CD14-positive monocyte (primary cell): ENCODE data around the gene SNAPC2. TPM values are rescaled to one million over a fixed set of nuclear protein-coding genes. Genes with fewer than 3 reads are reported as not detected.

Experiments used
- DNase-seq, 3 donors: peaks; one replicate each; pipeline ENCODE4 v3.0.0-alpha.2; 2011 to 2022
- H2AFZ ChIP-seq: 2 replicates; pipeline ENCODE4 v1.6.0; 2012; ENCODE audit warnings: mild to moderate bottlenecking, low read depth, low read length, inconsistent platforms; ENCODE audit not compliant: insufficient read depth, poor library complexity, severe bottlenecking
- H3K27ac ChIP-seq, 2 donors: 1 replicate in 1 of 2; 2 replicates in 1 of 2; pipeline ENCODE4 v1.5.1; 2012 to 2013; ENCODE audit warnings: low read length in 2 of 2, control low read depth in 1 of 2, inconsistent platforms in 1 of 2, low read depth in 1 of 2, mild to moderate bottlenecking in 1 of 2
- H3K27me3 ChIP-seq, 2 donors: one replicate each; pipeline versions ENCODE4 v1.6.0 to v1.6.1; 2011 to 2013; ENCODE audit warnings: low read length in 2 of 2; ENCODE audit not compliant: control insufficient read depth in 2 of 2, insufficient read depth in 2 of 2
- H3K36me3 ChIP-seq, 2 donors: replicated peaks in 1 of 2; 1 replicate in 1 of 2; 2 replicates in 1 of 2; pipeline versions ENCODE4 v1.5.1 to v1.6.1; 2012 to 2013; ENCODE audit warnings: low read length in 2 of 2, control low read depth in 1 of 2, inconsistent platforms in 1 of 2, mild to moderate bottlenecking in 1 of 2; ENCODE audit not compliant: insufficient read depth in 2 of 2, control insufficient read depth in 1 of 2
- H3K4me1 ChIP-seq, 2 donors: 1 replicate in 1 of 2; 2 replicates in 1 of 2; pipeline versions ENCODE4 v1.5.1 to v1.6.1; 2012 to 2013; ENCODE audit warnings: low read length in 2 of 2, control low read depth in 1 of 2, inconsistent platforms in 1 of 2, mild to moderate bottlenecking in 1 of 2, moderate library complexity in 1 of 2; ENCODE audit not compliant: insufficient read depth in 2 of 2, control insufficient read depth in 1 of 2
- H3K4me2 ChIP-seq: replicated peaks from 2 replicates; pipeline ENCODE3; 2012; ENCODE audit warnings: low read length, moderate library complexity, mild to moderate bottlenecking; ENCODE audit not compliant: poor library complexity, severe bottlenecking; ENCODE audit errors: extremely low read depth
- H3K4me3 ChIP-seq, 3 experiments: fragments of 200-600 bp in 1 of 3; sonication (generic) in 1 of 3; replicated peaks in 1 of 3; 1 replicate in 2 of 3; 2 replicates in 1 of 3; pipeline ENCODE4 v1.5.1; 2011 to 2013; ENCODE audit warnings: low read length in 3 of 3, mild to moderate bottlenecking in 3 of 3, control low read depth in 2 of 3, low read depth in 2 of 3, inconsistent platforms in 1 of 3, moderate library complexity in 1 of 3
- H3K79me2 ChIP-seq: 2 replicates; pipeline ENCODE4 v1.6.0; 2012; ENCODE audit warnings: mild to moderate bottlenecking, control low read depth, inconsistent platforms, low read length, moderate library complexity; ENCODE audit not compliant: insufficient read depth
- H3K9ac ChIP-seq: 2 replicates; pipeline ENCODE4 v1.6.0; 2017; ENCODE audit warnings: low read length, mild to moderate bottlenecking; ENCODE audit not compliant: insufficient read depth, poor library complexity, severe bottlenecking
- H3K9me3 ChIP-seq, 2 donors: replicated peaks in 1 of 2; 1 replicate in 1 of 2; 2 replicates in 1 of 2; pipeline versions ENCODE4 v1.5.1 to v1.6.1; 2012 to 2013; ENCODE audit warnings: low read length in 2 of 2, control low read depth in 1 of 2; ENCODE audit not compliant: control insufficient read depth in 1 of 2, insufficient read depth in 1 of 2
- H4K20me1 ChIP-seq: 2 replicates; pipeline ENCODE4 v1.6.0; 2012; ENCODE audit warnings: mild to moderate bottlenecking, low read length, control low read depth, moderate library complexity; ENCODE audit not compliant: insufficient read depth
- H3K27ac Mint-ChIP-seq, 7 donors: one replicate each; pipeline ENCODE4 v1.8.0; 2020; ENCODE audit warnings: mild to moderate bottlenecking in 7 of 7, mixed read lengths in 7 of 7, moderate library complexity in 6 of 7, inconsistent platforms in 2 of 7
- H3K27me3 Mint-ChIP-seq, 3 donors: one replicate each; pipeline ENCODE4 v1.8.0; 2021 to 2022; ENCODE audit warnings: low read depth in 3 of 3, mild to moderate bottlenecking in 3 of 3, mixed read lengths in 3 of 3, moderate library complexity in 3 of 3, inconsistent platforms in 1 of 3
- H3K36me3 Mint-ChIP-seq, 2 donors: one replicate each; pipeline ENCODE4 v1.8.0; 2020; ENCODE audit warnings: mixed read lengths in 2 of 2, inconsistent platforms in 1 of 2, mild to moderate bottlenecking in 1 of 2
- H3K4me1 Mint-ChIP-seq: one replicate; pipeline ENCODE4 v1.8.0; 2020; ENCODE audit warnings: mild to moderate bottlenecking, mixed read lengths
- H3K4me3 Mint-ChIP-seq, 2 donors: one replicate each; pipeline ENCODE4 v1.8.0; 2020; ENCODE audit warnings: mild to moderate bottlenecking in 2 of 2, mixed read lengths in 2 of 2, moderate library complexity in 1 of 2
- H3K9me3 Mint-ChIP-seq, 7 donors: one replicate each; pipeline ENCODE4 v1.8.0; 2020 to 2022; ENCODE audit warnings: mixed read lengths in 7 of 7, mild to moderate bottlenecking in 6 of 7, moderate library complexity in 6 of 7, inconsistent platforms in 2 of 7
- WGBS: methylation state at CpG from one replicate; pipeline ENCODE4 v1.1.5; 2013; ENCODE audit warnings: missing lambda C conversion rate; ENCODE audit not compliant: insufficient coverage; 5-methylcytosine and 5-hydroxymethylcytosine counted together
- intact Hi-C, 2 donors: fragments of 100-400 bp; cut with micrococcal nuclease; formaldehyde crosslinking; loops; one replicate each; pipeline versions ENCODE4 v1.15.0 to v1.15.1; 2023
- polyA plus RNA-seq, 3 donors: library from polyadenylated mRNA; depleted of rRNA in 1 of 3; unstranded in 2 of 3; stranded (reverse) in 1 of 3; fragments of 300-500 nt in 2 of 3; fragments of >200 nt in 1 of 3; fragmentation: Illumina TruSeq in 2 of 3; gene quantifications; 1 replicate in 2 of 3; 2 replicates in 1 of 3; pipeline ENCODE4 v1.2.3, GENCODE V29; 2012 to 2021
- TF ChIP-seq, protein P1 (sequence below): fragments of 200-600 bp; IDR thresholded peaks from one replicate; pipeline ENCODE4 v1.8.0; 2022; ENCODE audit warnings: antibody characterized with exemption, mild to moderate bottlenecking

SNAPC2 gene
- polyA plus RNA-seq, 3 donors: 15.7 to 27.5 (median 18.3) TPM

DNA sequence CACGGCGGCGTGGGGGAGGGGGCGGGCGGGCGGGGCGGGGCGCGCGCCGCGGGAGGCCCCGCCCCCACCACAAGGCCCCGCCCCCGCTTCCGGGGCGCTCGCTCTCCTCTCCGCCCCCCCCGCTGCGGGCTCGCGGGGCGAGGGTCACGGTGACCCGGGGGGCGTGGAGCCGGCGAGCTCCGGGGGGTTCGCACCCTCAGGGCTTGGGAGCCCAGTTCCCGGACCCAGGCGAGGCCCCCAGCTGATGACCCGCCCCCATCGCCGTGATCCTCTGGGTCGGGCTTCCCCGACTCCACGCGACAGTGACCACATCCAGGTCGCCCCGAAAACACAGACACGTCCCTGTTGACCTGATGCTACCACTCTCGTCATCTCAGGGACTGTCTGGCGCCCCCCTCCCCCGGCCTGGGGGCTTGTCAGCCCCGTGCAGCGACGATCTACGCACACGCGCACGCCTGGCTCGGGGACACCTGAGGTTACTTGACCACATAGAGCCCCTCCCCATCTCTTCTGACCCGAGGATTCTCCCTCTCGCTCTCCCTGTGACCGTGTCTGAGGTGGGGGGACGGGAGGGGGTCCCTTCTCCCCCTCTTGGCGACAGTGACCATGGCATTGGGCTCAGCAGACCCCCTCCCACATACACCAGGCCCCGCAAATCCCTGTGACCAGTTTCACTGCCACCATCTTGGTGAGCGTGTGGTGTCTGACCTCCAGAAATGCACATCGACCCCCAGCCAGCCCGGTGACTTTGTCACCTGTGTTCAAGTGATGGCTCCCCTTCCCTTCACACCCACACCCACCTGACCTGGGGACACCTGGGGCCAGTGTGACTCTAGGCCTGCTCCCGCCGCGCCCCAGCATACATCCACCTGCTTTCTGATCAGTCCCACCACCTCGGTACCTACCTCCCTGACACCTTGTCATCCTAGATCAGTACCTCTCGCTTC is 15.8 kb upstream of the SNAPC2 start:
- Histone ChIP-seq H3K27me3 (no peaks in the 10 kb centered on the region), H3K9ac (peak overlapping the region; percentile 74), H4K20me1 (peaks cover 52% of the 10 kb centered on the region), H3K9me3 (no peaks in the 10 kb centered on the region), H3K4me3 (peak overlapping the region; percentile 61 to 88 (median 85)), H3K36me3 (peaks cover 12 to 19% of the 10 kb centered on the region in 2 donors), H3K79me2 (peaks cover 39% of the 10 kb centered on the region), H3K4me2 (peak overlapping the region; percentile 90), H2AFZ (peak overlapping the region; percentile 71), H3K27ac (peak overlapping the region; percentile 61 to 78), H3K4me1 (peaks cover 19 to 26% of the 10 kb centered on the region in 2 donors)
- Mint-ChIP-seq H3K36me3 (peaks cover 14 to 31% of the 10 kb centered on the region in 2 donors), H3K4me3 (peak overlapping the region; percentile 81 to 87), H3K27me3 (peaks cover 0 to 3% (median 3%) of the 10 kb centered on the region in 3 donors), H3K27ac (peak overlapping the region; percentile 81 to 94 (median 86)), H3K9me3 (peaks cover 0 to 3% (median 0%) of the 10 kb centered on the region in 7 donors), H3K4me1 (peaks cover 24% of the 10 kb centered on the region)
- intact Hi-C loops: loop anchor here in 1 of 2 donors (2.0 to 10.0 kb wide), 2 partner anchors 14 to 270 kb away; partner anchors contain the start of genes PCP2 and STXBP2
- TF ChIP-seq, protein P1, sequence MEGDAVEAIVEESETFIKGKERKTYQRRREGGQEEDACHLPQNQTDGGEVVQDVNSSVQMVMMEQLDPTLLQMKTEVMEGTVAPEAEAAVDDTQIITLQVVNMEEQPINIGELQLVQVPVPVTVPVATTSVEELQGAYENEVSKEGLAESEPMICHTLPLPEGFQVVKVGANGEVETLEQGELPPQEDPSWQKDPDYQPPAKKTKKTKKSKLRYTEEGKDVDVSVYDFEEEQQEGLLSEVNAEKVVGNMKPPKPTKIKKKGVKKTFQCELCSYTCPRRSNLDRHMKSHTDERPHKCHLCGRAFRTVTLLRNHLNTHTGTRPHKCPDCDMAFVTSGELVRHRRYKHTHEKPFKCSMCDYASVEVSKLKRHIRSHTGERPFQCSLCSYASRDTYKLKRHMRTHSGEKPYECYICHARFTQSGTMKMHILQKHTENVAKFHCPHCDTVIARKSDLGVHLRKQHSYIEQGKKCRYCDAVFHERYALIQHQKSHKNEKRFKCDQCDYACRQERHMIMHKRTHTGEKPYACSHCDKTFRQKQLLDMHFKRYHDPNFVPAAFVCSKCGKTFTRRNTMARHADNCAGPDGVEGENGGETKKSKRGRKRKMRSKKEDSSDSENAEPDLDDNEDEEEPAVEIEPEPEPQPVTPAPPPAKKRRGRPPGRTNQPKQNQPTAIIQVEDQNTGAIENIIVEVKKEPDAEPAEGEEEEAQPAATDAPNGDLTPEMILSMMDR: no peak
- peak; percentile 16 to 80 (median 64) for DNase-seq
- 21% methylated on average over 39 of the region's 68 CpGs for WGBS

DNA sequence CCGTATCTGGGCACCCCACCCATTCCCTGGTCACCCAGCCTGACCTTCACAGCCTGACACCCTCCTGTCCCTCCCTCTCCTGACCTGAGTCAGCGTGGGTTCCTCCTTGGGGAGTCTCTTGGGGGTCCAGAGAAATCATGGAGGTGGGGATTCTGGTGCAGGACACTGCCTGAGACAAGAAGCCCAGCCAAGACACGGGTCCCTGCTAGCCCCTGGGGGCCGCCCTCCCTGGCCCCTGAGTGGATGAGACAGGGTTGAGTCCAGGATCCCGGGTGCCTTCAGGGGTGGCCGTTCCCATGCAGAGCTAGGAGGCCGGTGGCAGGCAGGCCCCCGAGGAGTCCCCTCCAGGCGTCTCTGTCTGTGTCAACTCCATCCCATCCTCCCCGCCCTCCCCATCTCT is 14.9 kb upstream of the SNAPC2 start:
- peaks cover 19 to 26% of the 10 kb centered on the region in 2 donors for H3K4me1 ChIP-seq
- DNase-seq: no peak
- H3K4me1 Mint-ChIP-seq: peaks cover 24% of the 10 kb centered on the region
- no peak overlapping the region for H3K9ac ChIP-seq
- peak overlapping the region in 1 of 3 experiments; percentile 88 for H3K4me3 ChIP-seq
- H3K9me3 ChIP-seq: no peaks in the 10 kb centered on the region
- peaks cover 61% of the 10 kb centered on the region for H4K20me1 ChIP-seq
- intact Hi-C loops: loop anchor here in 1 of 2 donors (2.0 to 10.0 kb wide), 2 partner anchors 14 to 270 kb away; partner anchors contain the start of genes PCP2 and STXBP2
- H3K4me3 Mint-ChIP-seq: peak overlapping the region; percentile 81 to 87
- peaks cover 19 to 28% of the 10 kb centered on the region in 2 donors for H3K36me3 ChIP-seq
- peaks cover 15 to 37% of the 10 kb centered on the region in 2 donors for H3K36me3 Mint-ChIP-seq
- peaks cover 39% of the 10 kb centered on the region for H3K79me2 ChIP-seq
- peak overlapping the region in 1 of 2 donors; percentile 78 for H3K27ac ChIP-seq
- peak overlapping the region; percentile 90 for H3K4me2 ChIP-seq
- TF ChIP-seq, protein P1: no peak
- peaks cover 0 to 3% (median 3%) of the 10 kb centered on the region in 3 donors for H3K27me3 Mint-ChIP-seq
- peaks cover 0 to 3% (median 0%) of the 10 kb centered on the region in 7 donors for H3K9me3 Mint-ChIP-seq
- peak overlapping the region in 6 of 7 donors; percentile 46 to 94 (median 86) for H3K27ac Mint-ChIP-seq
- 98% methylated on average over 5 of the region's 10 CpGs for WGBS
- H2AFZ ChIP-seq: no peak overlapping the region
- H3K27me3 ChIP-seq: no peaks in the 10 kb centered on the region
